ENCODE results near the gene KCTD20. TPM values are rescaled to one million over a fixed set of nuclear protein-coding genes. Genes with fewer than 3 reads are reported as not detected.
A peak's percentile ranks its signal among the peaks of the same experiment; 100 is the strongest.

The KCTD20 gene
- total and polyA plus RNA-seq, 10 of the 15 experiments (the other 5 are each of a cell fraction or from before 2014, with no cell fraction given): 18.1 to 77.0 (median 50.5) TPM

DNA sequence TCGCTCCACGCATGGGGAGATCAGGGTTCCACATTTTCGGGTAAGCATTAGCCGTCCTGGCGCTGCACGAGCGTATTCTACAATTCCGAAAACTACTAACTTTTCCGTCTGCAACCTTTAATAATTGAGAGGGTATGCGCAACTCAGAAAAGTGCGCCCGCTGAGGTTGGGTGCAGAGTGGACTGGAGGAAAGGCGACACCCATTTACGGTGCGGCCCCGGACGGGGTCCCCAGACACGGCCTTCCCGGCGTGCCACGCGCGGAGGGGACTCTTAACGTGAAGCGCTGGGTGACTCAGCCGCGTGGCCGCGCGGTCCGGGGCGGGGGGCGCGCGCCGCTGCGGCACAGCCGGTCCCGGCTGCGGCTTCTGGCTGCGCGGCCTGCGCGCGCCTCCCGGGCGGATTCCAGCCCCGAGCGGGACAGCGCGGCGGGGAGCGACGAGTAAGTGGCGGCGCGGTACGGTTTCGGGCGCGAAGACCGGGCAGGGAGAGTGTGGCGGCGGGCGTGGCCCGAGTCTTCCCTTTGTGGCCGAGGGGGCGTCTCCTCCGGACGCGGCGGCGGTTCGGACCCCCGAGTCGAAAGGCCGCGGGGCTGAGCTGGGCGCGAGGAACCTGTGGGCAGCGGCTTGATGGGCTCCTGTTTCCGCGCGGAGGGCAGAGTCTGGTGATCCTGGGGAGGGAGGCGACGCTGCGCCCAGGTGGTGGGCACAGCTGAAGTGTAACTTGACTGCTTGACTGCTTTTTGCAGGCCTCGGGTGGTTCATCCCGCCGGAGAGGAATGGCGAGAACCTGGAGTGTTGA is at the start of gene KCTD20, which contains the start of gene PXT1 (continued):
- TF ChIP-seq ETV6 (conservative IDR thresholded peaks at IDR 0.05 in 1 of 2, IDR thresholded peaks at IDR 0.05 in 1 of 2; ENCODE audit: borderline replicate concordance in 1 of 2, low read depth in 1 of 2): no peak
- TF ChIP-seq PAX5 (IDR thresholded peaks at IDR 0.05; ENCODE audit: borderline replicate concordance, low read depth, low read length): peak; percentile 44; the same call in 1 of the 2 replicates
- 0 out of 2 replicates have a peak, but pooled peaks have one; percentile 54 for TF ChIP-seq POLR2AphosphoS2 (IDR thresholded peaks at IDR 0.05; ENCODE audit: low read depth, low read length)
- TF ChIP-seq ZNF687 (IDR thresholded peaks at IDR 0.05): peak; percentile 82
- TF ChIP-seq MXI1 (IDR thresholded peaks at IDR 0.05; ENCODE audit: low read depth, low read length): peak; percentile 85
- TF ChIP-seq, protein P1, sequence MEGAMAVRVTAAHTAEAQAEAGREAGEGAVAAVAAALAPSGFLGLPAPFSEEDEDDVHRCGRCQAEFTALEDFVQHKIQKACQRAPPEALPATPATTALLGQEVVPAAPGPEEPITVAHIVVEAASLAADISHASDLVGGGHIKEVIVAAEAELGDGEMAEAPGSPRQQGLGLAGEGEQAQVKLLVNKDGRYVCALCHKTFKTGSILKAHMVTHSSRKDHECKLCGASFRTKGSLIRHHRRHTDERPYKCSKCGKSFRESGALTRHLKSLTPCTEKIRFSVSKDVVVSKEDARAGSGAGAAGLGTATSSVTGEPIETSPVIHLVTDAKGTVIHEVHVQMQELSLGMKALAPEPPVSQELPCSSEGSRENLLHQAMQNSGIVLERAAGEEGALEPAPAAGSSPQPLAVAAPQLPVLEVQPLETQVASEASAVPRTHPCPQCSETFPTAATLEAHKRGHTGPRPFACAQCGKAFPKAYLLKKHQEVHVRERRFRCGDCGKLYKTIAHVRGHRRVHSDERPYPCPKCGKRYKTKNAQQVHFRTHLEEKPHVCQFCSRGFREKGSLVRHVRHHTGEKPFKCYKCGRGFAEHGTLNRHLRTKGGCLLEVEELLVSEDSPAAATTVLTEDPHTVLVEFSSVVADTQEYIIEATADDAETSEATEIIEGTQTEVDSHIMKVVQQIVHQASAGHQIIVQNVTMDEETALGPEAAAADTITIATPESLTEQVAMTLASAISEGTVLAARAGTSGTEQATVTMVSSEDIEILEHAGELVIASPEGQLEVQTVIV (IDR thresholded peaks at IDR 0.05; ENCODE audit: borderline replicate concordance, partially characterized antibody): no peak
- TF ChIP-seq RFX5 (IDR thresholded peaks at IDR 0.05; ENCODE audit: low read depth, low read length): 0 out of 2 replicates have a peak, but pooled peaks have one; percentile 18
- peak; percentile 89 for TF ChIP-seq DPF2 (IDR thresholded peaks at IDR 0.05)
- peak; percentile 71 for TF ChIP-seq RELA (IDR thresholded peaks at IDR 0.05; ENCODE audit: borderline replicate concordance, partially characterized antibody)
- TF ChIP-seq SRF (IDR thresholded peaks at IDR 0.05; ENCODE audit: low read depth in 2 of 2, low read length in 2 of 2): peak; percentile 74 to 83
- no peak for TF ChIP-seq REST (IDR thresholded peaks at IDR 0.05; ENCODE audit: low read depth, low read length)
- no peak for TF ChIP-seq ESRRA (IDR thresholded peaks at IDR 0.05; ENCODE audit: low read length)
- peak; percentile 91 for TF ChIP-seq POLR2A (IDR thresholded peaks at IDR 0.05; ENCODE audit: low read depth, low read length)
- no peak for TF ChIP-seq ZNF592 (IDR thresholded peaks at IDR 0.05)
